Upper lobe of right lung (tissue), 1 donor: ENCODE measurements around the gene TMEM63A. TPM values are rescaled to one million over a fixed set of nuclear protein-coding genes. Genes with fewer than 3 reads are reported as not detected.

Experiments used
- ATAC-seq: fragments of 200-7000 bp; cut with Tn5 transposase; one replicate; pipeline ENCODE4 v1.9.1; 2020; ENCODE audit warnings: mild to moderate bottlenecking, moderate library complexity
- DNase-seq: peaks from one replicate; pipeline ENCODE4 v3.0.0-alpha.2; 2020
- H3K27ac ChIP-seq: fragments of 200-600 bp; one replicate; pipeline ENCODE4 v1.8.0; 2022
- H3K27me3 ChIP-seq: fragments of 200-600 bp; one replicate; pipeline ENCODE4 v1.8.0; 2022; ENCODE audit warnings: mild to moderate bottlenecking
- H3K36me3 ChIP-seq: fragments of 200-600 bp; one replicate; pipeline ENCODE4 v1.8.0; 2022
- H3K4me1 ChIP-seq: fragments of 200-600 bp; one replicate; pipeline ENCODE4 v1.8.0; 2022
- H3K4me3 ChIP-seq: fragments of 200-600 bp; one replicate; pipeline ENCODE4 v1.8.0; 2022; ENCODE audit warnings: mild to moderate bottlenecking
- H3K9me3 ChIP-seq: fragments of 200-600 bp; one replicate; pipeline ENCODE4 v1.8.0; 2022
- intact Hi-C: fragments of 100-400 bp; cut with DNase I; formaldehyde crosslinking; loops from one replicate; pipeline ENCODE4 v1.11.0; 2022
- total RNA-seq: library from RNA; stranded (reverse); fragmentation: NEBNext Ultra II Directional; extraction: Animal tissue kit (Norgen Biotek cat#: 25700); gene quantifications from one replicate; pipeline ENCODE4 v1.2.1, GENCODE V29; 2021
- TF ChIP-seq, protein P1 (sequence below): fragments of 200-600 bp; IDR thresholded peaks from one replicate; pipeline ENCODE4 v1.8.0; 2022; ENCODE audit warnings: antibody characterized with exemption
- donor health status: DM: no; HTN: yes; CAD: no; lungs with severe emphysema.

The TMEM63A gene
- total RNA-seq, 1 donor from 2014 or later: 119 TPM

DNA sequence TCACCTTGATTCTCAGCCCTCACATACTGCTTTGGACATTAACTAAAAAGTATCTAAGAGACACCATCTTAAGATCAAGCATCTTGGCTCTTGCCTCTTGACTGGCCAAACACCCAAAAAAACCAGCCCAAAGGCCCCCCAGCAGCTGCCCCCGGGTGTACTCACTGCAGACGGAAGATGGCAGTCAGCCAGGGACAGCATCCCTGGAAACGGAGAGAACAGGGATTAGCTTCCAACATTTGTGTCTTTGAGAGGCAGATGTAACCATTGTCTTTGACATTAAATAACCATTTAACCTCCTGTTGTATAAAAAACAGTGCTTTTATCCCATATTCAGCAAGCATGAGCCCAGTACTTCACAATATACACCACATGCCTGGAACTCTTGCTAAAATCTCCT lies 11.3 kb downstream of the TMEM63A start:
- intact Hi-C loops: no loop called here
- Histone ChIP-seq H3K9me3 (no peaks in the 10 kb centered on the region), H3K27me3 (no peaks in the 10 kb centered on the region), H3K4me3 (no peak overlapping the region), H3K4me1 (peaks cover 9% of the 10 kb centered on the region), H3K27ac (no peak overlapping the region), H3K36me3 (peaks cover 94% of the 10 kb centered on the region)
- ATAC-seq: no peak
- TF ChIP-seq, protein P1, sequence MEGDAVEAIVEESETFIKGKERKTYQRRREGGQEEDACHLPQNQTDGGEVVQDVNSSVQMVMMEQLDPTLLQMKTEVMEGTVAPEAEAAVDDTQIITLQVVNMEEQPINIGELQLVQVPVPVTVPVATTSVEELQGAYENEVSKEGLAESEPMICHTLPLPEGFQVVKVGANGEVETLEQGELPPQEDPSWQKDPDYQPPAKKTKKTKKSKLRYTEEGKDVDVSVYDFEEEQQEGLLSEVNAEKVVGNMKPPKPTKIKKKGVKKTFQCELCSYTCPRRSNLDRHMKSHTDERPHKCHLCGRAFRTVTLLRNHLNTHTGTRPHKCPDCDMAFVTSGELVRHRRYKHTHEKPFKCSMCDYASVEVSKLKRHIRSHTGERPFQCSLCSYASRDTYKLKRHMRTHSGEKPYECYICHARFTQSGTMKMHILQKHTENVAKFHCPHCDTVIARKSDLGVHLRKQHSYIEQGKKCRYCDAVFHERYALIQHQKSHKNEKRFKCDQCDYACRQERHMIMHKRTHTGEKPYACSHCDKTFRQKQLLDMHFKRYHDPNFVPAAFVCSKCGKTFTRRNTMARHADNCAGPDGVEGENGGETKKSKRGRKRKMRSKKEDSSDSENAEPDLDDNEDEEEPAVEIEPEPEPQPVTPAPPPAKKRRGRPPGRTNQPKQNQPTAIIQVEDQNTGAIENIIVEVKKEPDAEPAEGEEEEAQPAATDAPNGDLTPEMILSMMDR: no peak
- no peak for DNase-seq

DNA sequence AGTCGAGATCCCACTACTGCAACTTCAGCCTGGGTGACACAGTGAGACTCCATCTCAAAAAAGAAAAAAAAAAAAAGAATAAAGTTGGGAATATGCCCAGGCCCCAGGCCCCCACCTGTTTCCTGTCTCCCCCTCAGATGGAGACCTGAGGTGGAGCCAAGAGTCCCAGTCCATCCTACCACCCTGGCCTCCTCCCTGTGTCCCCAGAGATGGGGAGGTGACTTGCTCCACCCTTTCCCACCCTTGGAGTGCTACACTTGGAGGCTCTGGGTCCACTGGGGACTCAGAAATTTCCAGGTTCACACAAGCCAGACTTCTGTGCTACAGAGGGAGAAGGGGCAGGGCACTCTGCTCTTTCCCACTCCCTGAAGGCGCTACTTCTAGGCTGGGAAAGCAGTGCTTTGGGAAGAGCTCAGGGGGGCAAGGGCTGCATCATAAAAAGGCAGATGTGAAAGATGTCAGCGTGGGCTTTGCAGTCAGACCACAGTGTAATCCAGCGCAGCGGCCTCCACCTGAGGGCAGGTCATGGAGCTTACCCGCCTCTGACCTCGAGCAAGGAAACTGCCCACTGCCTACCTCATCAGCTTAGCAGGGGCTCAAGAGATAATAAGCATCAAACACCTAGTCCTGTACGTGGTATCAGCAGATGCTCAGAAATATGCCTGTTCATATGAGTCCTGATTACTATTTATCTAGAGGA lies 13.4 kb downstream of the TMEM63A start:
- peaks cover 99% of the 10 kb centered on the region for H3K36me3 ChIP-seq
- DNase-seq (no peak), ATAC-seq (no peak)
- H3K4me1 ChIP-seq: peaks cover 10% of the 10 kb centered on the region
- H3K4me3 ChIP-seq: no peak overlapping the region
- no peaks in the 10 kb centered on the region for H3K27me3 ChIP-seq
- intact Hi-C loops: no loop called here
- H3K9me3 ChIP-seq: no peaks in the 10 kb centered on the region
- no peak overlapping the region for H3K27ac ChIP-seq
- TF ChIP-seq, protein P1: no peak

DNA sequence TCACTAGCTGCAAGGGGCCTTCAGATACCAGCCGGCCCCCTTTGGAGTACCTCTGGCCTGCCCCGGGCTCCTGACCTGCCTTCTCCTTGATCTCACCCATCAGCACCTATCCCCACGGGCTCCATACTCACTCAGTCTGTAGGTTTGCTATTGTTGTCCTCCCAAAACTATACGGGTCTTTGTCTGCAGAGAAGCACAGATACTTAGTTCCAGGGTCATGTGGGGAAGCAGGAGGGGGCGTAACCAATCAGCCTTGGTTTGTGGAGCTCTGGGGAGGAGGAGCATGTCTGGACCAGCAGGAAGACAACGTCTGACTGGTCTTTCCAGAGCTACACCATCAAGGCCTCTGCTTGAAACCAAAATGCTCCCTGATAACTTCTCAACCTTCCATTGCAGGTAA lies 15.2 kb downstream of the TMEM63A start:
- ATAC-seq (no peak), DNase-seq (no peak)
- peaks cover 99% of the 10 kb centered on the region for H3K36me3 ChIP-seq
- no peak overlapping the region for H3K4me3 ChIP-seq
- intact Hi-C loops: no loop called here
- TF ChIP-seq, protein P1: no peak
- H3K27me3 ChIP-seq: no peaks in the 10 kb centered on the region
- H3K27ac ChIP-seq: no peak overlapping the region
- H3K4me1 ChIP-seq: peaks cover 10% of the 10 kb centered on the region
- no peaks in the 10 kb centered on the region for H3K9me3 ChIP-seq

DNA sequence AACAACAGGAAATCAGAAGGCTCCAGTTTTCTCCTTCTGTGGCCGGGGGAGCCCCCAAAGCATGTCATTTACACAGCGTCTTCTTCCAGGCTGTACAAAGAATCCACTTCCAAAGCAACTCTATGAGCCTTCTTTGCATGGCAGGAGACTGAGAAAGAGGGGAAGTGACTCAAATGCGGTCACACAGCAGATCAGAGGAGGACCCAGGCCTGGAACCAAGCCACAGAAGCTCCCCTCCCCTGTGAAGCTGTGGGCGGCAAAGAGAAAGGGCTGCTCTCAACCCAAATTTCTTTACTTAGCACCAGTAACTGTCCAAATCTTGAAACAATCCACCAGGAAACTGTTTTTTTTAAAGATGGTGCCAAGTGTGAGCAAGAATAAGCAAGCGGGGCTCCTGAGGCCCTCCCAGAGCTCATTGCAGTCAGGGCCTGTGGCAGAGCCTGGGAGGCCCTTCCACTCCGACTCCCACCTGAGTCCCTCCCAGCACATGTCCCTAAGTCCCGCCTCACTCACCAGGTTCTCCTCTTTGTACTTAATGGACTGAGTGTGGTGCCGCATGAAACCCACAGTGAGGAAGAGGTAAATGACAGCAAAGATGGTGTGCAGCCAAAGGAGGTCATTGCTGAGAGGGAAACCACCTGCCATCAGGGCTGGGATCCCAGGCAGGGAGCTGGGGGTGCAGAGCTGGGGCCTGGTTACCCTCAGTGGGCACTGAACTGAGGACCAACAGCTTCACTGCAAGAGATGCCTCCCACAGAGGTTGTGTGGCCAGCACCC lies 15.9 kb downstream of the TMEM63A start:
- Histone ChIP-seq H3K4me3 (no peak overlapping the region), H3K36me3 (peaks cover 99% of the 10 kb centered on the region), H3K9me3 (no peaks in the 10 kb centered on the region), H3K27me3 (no peaks in the 10 kb centered on the region), H3K27ac (no peak overlapping the region), H3K4me1 (peaks cover 10% of the 10 kb centered on the region)
- DNase-seq (no peak), ATAC-seq (peak; percentile 74)
- intact Hi-C loops: no loop called here
- TF ChIP-seq, protein P1: no peak

DNA sequence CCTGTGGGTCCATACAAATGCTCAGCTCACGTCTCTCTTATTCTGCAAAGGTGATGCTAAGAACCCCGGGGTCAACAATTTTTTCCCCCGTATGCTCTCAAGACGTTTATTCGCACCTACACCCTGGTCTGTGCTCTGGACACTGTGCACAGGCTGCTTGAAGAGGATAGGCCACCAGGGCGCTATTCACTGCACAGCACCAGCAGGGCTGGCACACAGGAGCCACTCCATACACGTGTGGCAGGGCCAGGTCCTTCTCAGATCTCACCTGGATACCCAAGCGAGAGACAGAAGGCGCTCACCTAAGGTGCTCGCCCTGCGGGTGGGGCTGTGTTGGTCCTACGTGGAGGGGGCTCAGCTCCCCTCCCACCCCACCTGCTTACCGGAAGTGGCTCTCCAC lies 16.7 kb downstream of the TMEM63A start:
- TF ChIP-seq, protein P1: no peak
- Histone ChIP-seq H3K36me3 (peaks cover 99% of the 10 kb centered on the region), H3K4me1 (peaks cover 10% of the 10 kb centered on the region), H3K27me3 (no peaks in the 10 kb centered on the region), H3K9me3 (no peaks in the 10 kb centered on the region), H3K4me3 (no peak overlapping the region), H3K27ac (no peak overlapping the region)
- DNase-seq: no peak
- intact Hi-C loops: no loop called here
- no peak for ATAC-seq
